Esophagus muscularis mucosa (tissue), 4 donors: Measurements from ENCODE around the gene CYBC1. TPM values are rescaled to one million over a fixed set of nuclear protein-coding genes. Genes with fewer than 3 reads are reported as not detected.

Source experiments
- DNase-seq: peaks from one replicate; pipeline ENCODE4 v3.0.0-alpha.2; 2017; ENCODE audit errors: extremely low spot score
- H3K27ac ChIP-seq, 4 donors: fragments of 200-600 bp; sonication (generic); replicated peaks in 1 of 4; 1 replicate in 3 of 4; 2 replicates in 1 of 4; pipeline ENCODE4 v1.5.1; 2016 to 2019; ENCODE audit warnings: mild to moderate bottlenecking in 1 of 4
- H3K27me3 ChIP-seq, 4 donors: fragments of 200-600 bp; sonication (generic); one replicate each; pipeline versions ENCODE4 v1.5.1 to v1.6.0; 2016 to 2019
- H3K36me3 ChIP-seq, 4 donors: fragments of 200-600 bp; sonication (generic); one replicate each; pipeline ENCODE4 v1.5.1; 2016 to 2019
- H3K4me1 ChIP-seq, 4 donors: fragments of 200-600 bp; sonication (generic); one replicate each; pipeline ENCODE4 v1.5.1; 2016 to 2019
- H3K4me3 ChIP-seq, 4 donors: fragments of 200-600 bp; sonication (generic); 1 replicate in 2 of 4; 2 replicates in 2 of 4; pipeline ENCODE4 v1.5.1; 2016 to 2019; ENCODE audit warnings: mild to moderate bottlenecking in 4 of 4, moderate library complexity in 1 of 4
- H3K9me3 ChIP-seq, 4 donors: fragments of 200-600 bp; sonication (generic); 1 replicate in 3 of 4; 2 replicates in 1 of 4; pipeline ENCODE4 v1.5.1; 2016 to 2019
- EP300 ChIP-seq: sonication (generic); formaldehyde crosslinking; IDR thresholded peaks from one replicate; pipeline ENCODE4 v1.6.1; 2017; ENCODE audit warnings: antibody characterized with exemption
- POLR2A ChIP-seq: fragments of 450-650 bp; IDR thresholded peaks from one replicate; pipeline ENCODE4 v1.6.1; 2017; ENCODE audit warnings: antibody characterized with exemption, moderate library complexity, mild to moderate bottlenecking, low read depth
- POLR2AphosphoS5 ChIP-seq, 2 donors: sonication (generic); formaldehyde crosslinking; IDR thresholded peaks; one replicate each; pipeline ENCODE4 v1.6.1; 2017; ENCODE audit warnings: antibody characterized with exemption in 2 of 2
- WGBS: methylation state at CpG from one replicate; pipeline ENCODE4 v1.1.5; 2018; 5-methylcytosine and 5-hydroxymethylcytosine counted together
- intact Hi-C: fragments of 100-400 bp; cut with DNase I; formaldehyde crosslinking; loops from one replicate; pipeline ENCODE4 v1.15.1; 2023
- total RNA-seq, 4 donors: library from RNA; depleted of rRNA; stranded (reverse); fragments of >200 nt; gene quantifications; one replicate each; pipeline versions ENCODE4 v1.1.0 to v1.2.1, GENCODE V29; 2016
- TF ChIP-seq, protein P1 (sequence below), 3 experiments: fragments of 200-600 bp in 2 of 3; fragments of 450-650 bp in 1 of 3; sonication (generic) in 2 of 3; IDR thresholded peaks; one replicate each; pipeline ENCODE4 v1.5.1; 2017 to 2019; ENCODE audit warnings: antibody characterized with exemption in 3 of 3, mild to moderate bottlenecking in 2 of 3, moderate library complexity in 1 of 3

Gene CYBC1
- total RNA-seq, 4 donors from 2014 or later, result 40.7 to 78.3 (median 69.7) TPM

DNA sequence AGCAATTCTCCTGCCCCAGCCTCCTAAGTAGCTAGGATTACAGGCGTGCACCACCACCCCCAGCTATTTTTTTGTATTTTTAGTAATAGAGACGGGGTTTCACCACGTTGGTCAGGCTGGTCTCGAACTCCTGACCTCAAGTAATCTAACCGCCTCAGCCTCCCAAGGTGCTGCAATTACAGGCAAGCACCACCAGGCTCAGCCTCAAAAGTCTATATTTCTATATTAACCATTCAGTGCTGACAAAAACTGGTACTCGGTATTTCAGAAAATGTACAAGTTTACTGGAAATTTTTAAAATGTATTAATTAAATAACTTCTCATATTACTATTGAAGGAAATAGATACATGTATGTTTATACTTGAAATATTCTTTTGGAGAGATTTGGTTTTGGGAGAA, 33.8 kb downstream of the CYBC1 start:
- Histone ChIP-seq H3K9me3 (no peaks in the 10 kb centered on the region), H3K27ac (no peak overlapping the region), H3K4me3 (no peak overlapping the region), H3K4me1 (peaks cover 19 to 33% (median 27%) of the 10 kb centered on the region in 4 donors), H3K27me3 (no peaks in the 10 kb centered on the region), H3K36me3 (peaks cover 0 to 36% (median 16%) of the 10 kb centered on the region in 4 donors)
- intact Hi-C loops, result no loop called here
- TF ChIP-seq EP300 (no peak), POLR2AphosphoS5 (IDR thresholded peaks at IDR 0.05) (no peak), POLR2A (no peak)
- TF ChIP-seq, protein P1, sequence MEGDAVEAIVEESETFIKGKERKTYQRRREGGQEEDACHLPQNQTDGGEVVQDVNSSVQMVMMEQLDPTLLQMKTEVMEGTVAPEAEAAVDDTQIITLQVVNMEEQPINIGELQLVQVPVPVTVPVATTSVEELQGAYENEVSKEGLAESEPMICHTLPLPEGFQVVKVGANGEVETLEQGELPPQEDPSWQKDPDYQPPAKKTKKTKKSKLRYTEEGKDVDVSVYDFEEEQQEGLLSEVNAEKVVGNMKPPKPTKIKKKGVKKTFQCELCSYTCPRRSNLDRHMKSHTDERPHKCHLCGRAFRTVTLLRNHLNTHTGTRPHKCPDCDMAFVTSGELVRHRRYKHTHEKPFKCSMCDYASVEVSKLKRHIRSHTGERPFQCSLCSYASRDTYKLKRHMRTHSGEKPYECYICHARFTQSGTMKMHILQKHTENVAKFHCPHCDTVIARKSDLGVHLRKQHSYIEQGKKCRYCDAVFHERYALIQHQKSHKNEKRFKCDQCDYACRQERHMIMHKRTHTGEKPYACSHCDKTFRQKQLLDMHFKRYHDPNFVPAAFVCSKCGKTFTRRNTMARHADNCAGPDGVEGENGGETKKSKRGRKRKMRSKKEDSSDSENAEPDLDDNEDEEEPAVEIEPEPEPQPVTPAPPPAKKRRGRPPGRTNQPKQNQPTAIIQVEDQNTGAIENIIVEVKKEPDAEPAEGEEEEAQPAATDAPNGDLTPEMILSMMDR (IDR thresholded peaks at IDR 0.05), result peak in 1 of 3 experiments; percentile 10
- no peak for DNase-seq
- WGBS, result 90% methylated on average over 6 of the region's 6 CpGs

DNA sequence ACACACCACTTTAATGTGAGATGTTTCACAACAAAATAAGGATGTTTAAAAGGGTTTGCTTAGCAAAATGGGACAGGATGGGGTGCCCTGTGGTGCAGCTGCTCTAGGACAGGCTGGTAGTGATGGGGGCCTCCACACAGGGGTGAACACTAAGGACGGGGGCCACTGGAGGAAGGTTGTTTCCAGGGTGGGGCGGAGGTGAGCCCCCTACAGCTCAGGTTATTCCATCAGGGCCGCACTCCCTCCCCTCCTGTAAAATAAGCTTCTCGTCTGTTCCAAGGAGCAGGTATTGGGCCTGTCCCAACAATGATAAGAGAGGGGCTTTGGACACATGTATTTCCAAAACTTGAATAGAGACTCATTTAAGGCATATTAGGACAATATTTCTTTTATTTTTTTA, 34.3 kb downstream of the CYBC1 start:
- DNase-seq, result no peak
- Histone ChIP-seq H3K36me3 (peaks cover 0 to 31% (median 15%) of the 10 kb centered on the region in 4 donors), H3K9me3 (no peaks in the 10 kb centered on the region), H3K4me3 (no peak overlapping the region), H3K27ac (no peak overlapping the region), H3K27me3 (no peaks in the 10 kb centered on the region), H3K4me1 (peaks cover 19 to 33% (median 27%) of the 10 kb centered on the region in 4 donors)
- 88% methylated on average over 4 of the region's 4 CpGs for WGBS
- intact Hi-C loops, result no loop called here
- TF ChIP-seq POLR2AphosphoS5 (IDR thresholded peaks at IDR 0.05) (no peak), POLR2A (no peak), EP300 (no peak)
- TF ChIP-seq, protein P1 (IDR thresholded peaks at IDR 0.05), result no peak

DNA sequence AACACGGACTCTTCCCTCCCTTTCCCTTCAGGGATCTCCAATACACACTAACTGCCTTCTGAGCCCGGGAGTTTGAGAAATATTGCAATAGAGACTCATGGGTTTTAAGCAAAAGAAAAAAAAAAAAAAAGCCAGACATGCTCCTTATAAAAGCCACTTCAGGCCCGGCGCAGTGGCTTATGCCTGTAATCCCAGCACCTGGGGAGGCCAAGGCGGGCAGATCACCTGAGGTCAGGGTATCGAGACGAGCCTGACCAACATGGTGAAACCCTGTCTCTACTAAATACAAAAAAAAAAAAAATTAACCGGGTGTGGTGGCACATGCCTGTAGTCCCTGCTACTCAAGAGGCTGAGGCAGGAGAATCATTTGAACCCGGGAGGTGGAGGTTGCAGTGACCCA, 34.8 kb downstream of the CYBC1 start:
- no peak for DNase-seq
- intact Hi-C loops, result loop anchor here (2.0 kb wide), 1 partner anchor 63 kb away; no protein-coding TSS in a partner anchor
- 95% methylated on average over 9 of the region's 9 CpGs for whole genome bisulfite sequencing
- Histone ChIP-seq H3K27ac (no peak overlapping the region), H3K36me3 (peaks cover 0 to 26% (median 12%) of the 10 kb centered on the region in 4 donors), H3K4me1 (peaks cover 19 to 33% (median 27%) of the 10 kb centered on the region in 4 donors), H3K4me3 (no peak overlapping the region), H3K27me3 (no peaks in the 10 kb centered on the region), H3K9me3 (no peaks in the 10 kb centered on the region)
- no peak for TF ChIP-seq EP300
- TF ChIP-seq POLR2AphosphoS5 (IDR thresholded peaks at IDR 0.05), result no peak

DNA sequence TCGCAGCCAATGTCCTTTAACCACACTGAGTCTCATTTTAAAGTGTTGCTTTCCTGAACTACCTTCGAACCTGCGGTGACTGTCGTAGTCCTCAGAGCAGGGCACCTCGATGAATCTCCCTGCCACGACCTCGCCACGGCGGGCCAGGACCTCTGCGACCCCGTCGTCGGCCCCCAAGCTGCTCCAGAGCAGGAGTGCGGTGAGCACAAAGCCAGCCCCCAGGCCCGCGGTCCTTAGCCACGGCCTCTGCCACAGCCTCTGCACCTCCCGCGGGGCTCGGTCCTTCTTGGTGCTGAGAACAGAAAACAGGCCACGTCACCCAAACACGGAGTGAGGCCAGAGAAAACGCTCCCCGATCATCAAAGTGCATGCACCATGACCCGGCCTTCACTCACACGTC, 35.2 kb downstream of the CYBC1 start:
- Histone ChIP-seq H3K36me3 (peaks cover 0 to 23% (median 9%) of the 10 kb centered on the region in 4 donors), H3K4me1 (peaks cover 19 to 33% (median 27%) of the 10 kb centered on the region in 4 donors), H3K4me3 (no peak overlapping the region), H3K27me3 (no peaks in the 10 kb centered on the region), H3K27ac (no peak overlapping the region), H3K9me3 (no peaks in the 10 kb centered on the region)
- WGBS, result 88% methylated on average over 12 of the region's 26 CpGs
- DNase-seq, result no peak
- no peak for TF ChIP-seq EP300
- TF ChIP-seq, protein P1 (IDR thresholded peaks at IDR 0.05), result no peak
- no peak for TF ChIP-seq POLR2AphosphoS5 (IDR thresholded peaks at IDR 0.05)
- intact Hi-C loops, result loop anchor here (2.0 kb wide), 1 partner anchor 63 kb away; no protein-coding TSS in a partner anchor

DNA sequence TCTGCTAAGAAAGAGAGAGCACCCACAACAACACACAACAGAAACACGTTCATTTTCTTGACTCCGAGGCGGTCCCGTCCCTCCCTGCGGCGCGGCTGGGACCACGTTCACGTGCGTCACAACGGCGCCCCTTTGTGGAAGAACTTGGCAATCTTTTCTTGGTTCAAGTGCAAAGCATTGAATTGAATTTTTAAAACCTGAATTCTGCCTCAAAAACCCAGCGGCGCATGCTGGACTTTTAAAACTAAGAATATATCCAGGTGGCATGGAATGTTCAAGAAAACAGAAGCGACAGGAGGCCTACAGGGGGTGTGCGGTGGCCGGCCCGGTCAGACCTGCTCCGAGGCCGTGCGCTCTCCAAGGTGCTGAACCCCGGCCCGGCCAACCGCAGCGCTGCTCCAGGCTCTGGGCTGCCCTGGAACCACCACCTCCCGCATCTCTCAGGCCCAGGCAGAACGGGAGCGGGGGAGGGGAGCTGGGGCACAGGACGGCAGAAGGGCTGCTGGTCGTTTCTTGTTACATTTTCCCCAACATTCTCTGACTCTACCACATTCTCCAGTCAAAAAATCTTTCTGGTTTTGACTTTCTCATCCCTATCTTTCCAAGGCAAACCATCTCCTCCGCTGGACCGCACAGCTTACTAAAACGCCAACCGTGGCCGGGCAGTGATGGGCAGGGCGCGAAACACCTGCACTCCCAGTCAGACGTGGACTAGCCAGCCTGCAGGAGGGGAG, 35.8 kb downstream of the CYBC1 start:
- no peak for DNase-seq

More for the DNA sequence above, 35.8 kb downstream of the CYBC1 start:
- Histone ChIP-seq H3K27me3 (no peaks in the 10 kb centered on the region), H3K4me3 (peak overlapping the region in 2 of 4 donors; percentile 7 to 12), H3K27ac (no peak overlapping the region), H3K9me3 (no peaks in the 10 kb centered on the region), H3K36me3 (peaks cover 0 to 25% (median 9%) of the 10 kb centered on the region in 4 donors), H3K4me1 (peaks cover 19 to 31% (median 27%) of the 10 kb centered on the region in 4 donors)
- TF ChIP-seq POLR2AphosphoS5 (IDR thresholded peaks at IDR 0.05), result peak in 1 of 2 donors; percentile 20
- no peak for TF ChIP-seq POLR2A
- no peak for TF ChIP-seq EP300
- TF ChIP-seq, protein P1 (IDR thresholded peaks at IDR 0.05), result peak; percentile 57 to 78 (median 63)
- 34% methylated on average over 26 of the region's 38 CpGs for WGBS
- intact Hi-C loops, result loop anchor here (2.0 kb wide), 1 partner anchor 62 kb away; no protein-coding TSS in a partner anchor
